Fibroblast of pulmonary artery (primary cell): ENCODE results near the gene APOH.

Source experiments
- DNase-seq: peaks from one replicate; pipeline ENCODE4 v3.0.0-alpha.2; 2010; ENCODE audit warnings: low read depth
- H3K4me3 ChIP-seq: replicated peaks from 2 replicates; pipeline ENCODE4 v1.5.1; 2011; ENCODE audit warnings: low read depth, mild to moderate bottlenecking, control low read depth, low read length, moderate library complexity
- CTCF ChIP-seq: IDR thresholded peaks from 2 replicates; pipeline ENCODE4 v1.5.1; 2011; ENCODE audit warnings: mild to moderate bottlenecking, control low read depth, low read length, inconsistent platforms; ENCODE audit errors: missing control alignments

Gene APOH

GRCh38 chr17:66228887-66229782 lies at the start of gene APOH:
Gene APOH, minus strand, starts transcription at chr17:66229415. Its CDS starts 36 bp downstream, at chr17:66229379.
- no peak within 1 kb of the TSS for H3K4me3 ChIP-seq
- no peak for TF ChIP-seq CTCF
- DNase-seq: no peak

- no peak for TF ChIP-seq CTCF
- H3K4me3 ChIP-seq: no peak overlapping the region
- no peak for DNase-seq
These were observed 48.0 kb upstream of the APOH start for GRCh38 chr17:66277191-66277590.

- TF ChIP-seq CTCF: no peak
- DNase-seq: peak; percentile 54
These were observed 47.2 kb upstream of the APOH start for GRCh38 chr17:66276328-66276937.

GRCh38 chr17:66275651-66276050 lies 46.4 kb upstream of the APOH start:
- H3K4me3 ChIP-seq: no peak overlapping the region
- peak; percentile 92 for DNase-seq
- no peak for TF ChIP-seq CTCF

More at GRCh38 chr17:66276328-66276937, 47.2 kb upstream of the APOH start:
- H3K4me3 ChIP-seq: no peak overlapping the region

- no peak overlapping the region for H3K4me3 ChIP-seq
- DNase-seq: no peak
- TF ChIP-seq CTCF: no peak
These were observed 44.3 kb upstream of the APOH start for GRCh38 chr17:66273586-66273848.

- H3K4me3 ChIP-seq: peak overlapping the region; percentile 0
- TF ChIP-seq CTCF: no peak
- DNase-seq: peak; percentile 65
These were observed 43.8 kb upstream of the APOH start for GRCh38 chr17:66272811-66273585.
